IPS-15b (cell line): ENCODE measurements around the gene CYB5R2.

Source experiments
- H3K27me3 ChIP-seq: one replicate; pipeline ENCODE4 v1.6.1; 2013; ENCODE audit warnings: low read length; ENCODE audit not compliant: control insufficient read depth, insufficient read depth
- H3K36me3 ChIP-seq: one replicate; pipeline ENCODE4 v1.6.1; 2013; ENCODE audit warnings: low read length; ENCODE audit not compliant: control insufficient read depth, insufficient read depth
- H3K4me1 ChIP-seq: one replicate; pipeline ENCODE4 v1.6.1; 2013; ENCODE audit warnings: mild to moderate bottlenecking, low read length; ENCODE audit not compliant: control insufficient read depth, insufficient read depth
- H3K4me3 ChIP-seq: one replicate; pipeline ENCODE4 v1.5.1; 2013; ENCODE audit warnings: low read depth, low read length
- H3K9ac ChIP-seq: one replicate; pipeline ENCODE4 v1.6.1; 2013; ENCODE audit warnings: low read depth, mild to moderate bottlenecking, low read length
- H3K9me3 ChIP-seq: one replicate; pipeline ENCODE4 v1.6.1; 2013; ENCODE audit warnings: mild to moderate bottlenecking, low read length; ENCODE audit not compliant: control insufficient read depth, insufficient read depth

The CYB5R2 gene

GRCh38 chr11:7686761-7687160 lies 13.5 kb upstream of the CYB5R2 start:
- Histone ChIP-seq H3K4me3 (no peak overlapping the region), H3K27me3 (peaks cover 2% of the 10 kb centered on the region), H3K36me3 (no peaks in the 10 kb centered on the region), H3K4me1 (no peaks in the 10 kb centered on the region), H3K9me3 (no peaks in the 10 kb centered on the region), H3K9ac (no peak overlapping the region)

GRCh38 chr11:7683571-7683970 lies 10.3 kb upstream of the CYB5R2 start:
- Histone ChIP-seq H3K27me3 (peaks cover 2% of the 10 kb centered on the region), H3K9me3 (no peaks in the 10 kb centered on the region), H3K9ac (no peak overlapping the region), H3K36me3 (no peaks in the 10 kb centered on the region), H3K4me3 (no peak overlapping the region), H3K4me1 (no peaks in the 10 kb centered on the region)

GRCh38 chr11:7677796-7678201 lies 4.5 kb upstream of the CYB5R2 start:
- peaks cover 4% of the 10 kb centered on the region for H3K27me3 ChIP-seq
- H3K4me1 ChIP-seq = no peaks in the 10 kb centered on the region
- no peak overlapping the region for H3K9ac ChIP-seq
- H3K9me3 ChIP-seq = no peaks in the 10 kb centered on the region
- H3K4me3 ChIP-seq = no peak overlapping the region
- H3K36me3 ChIP-seq = no peaks in the 10 kb centered on the region

- Histone ChIP-seq H3K9me3 (no peaks in the 10 kb centered on the region), H3K4me1 (no peaks in the 10 kb centered on the region), H3K9ac (no peak overlapping the region), H3K4me3 (no peak overlapping the region), H3K36me3 (no peaks in the 10 kb centered on the region), H3K27me3 (peaks cover 4% of the 10 kb centered on the region)
Measured at GRCh38 chr11:7677071-7677470, 3.8 kb upstream of the CYB5R2 start.

- Histone ChIP-seq H3K36me3 (peaks cover 2% of the 10 kb centered on the region), H3K4me1 (no peaks in the 10 kb centered on the region), H3K4me3 (no peak overlapping the region), H3K9me3 (no peaks in the 10 kb centered on the region), H3K9ac (no peak overlapping the region), H3K27me3 (peaks cover 4% of the 10 kb centered on the region)
Measured at GRCh38 chr11:7675631-7676030, 2.3 kb upstream of the CYB5R2 start.

- Histone ChIP-seq H3K9me3 (no peaks in the 10 kb centered on the region), H3K36me3 (peaks cover 2% of the 10 kb centered on the region), H3K4me3 (peak overlapping the region; percentile 76), H3K27me3 (peaks cover 4% of the 10 kb centered on the region), H3K4me1 (no peaks in the 10 kb centered on the region), H3K9ac (peak overlapping the region; percentile 82)
Measured at GRCh38 chr11:7673724-7674434, 579 bp upstream of the CYB5R2 start.

GRCh38 chr11:7672276-7672959 lies 882 bp downstream of the CYB5R2 start:
- Histone ChIP-seq H3K27me3 (peaks cover 4% of the 10 kb centered on the region), H3K36me3 (peaks cover 12% of the 10 kb centered on the region)

GRCh38 chr11:7671347-7672215 lies 1.7 kb downstream of the CYB5R2 start:
- Histone ChIP-seq H3K36me3 (peaks cover 13% of the 10 kb centered on the region), H3K27me3 (peaks cover 4% of the 10 kb centered on the region), H3K4me3 (no peak overlapping the region), H3K9me3 (no peaks in the 10 kb centered on the region), H3K9ac (no peak overlapping the region), H3K4me1 (no peaks in the 10 kb centered on the region)

More at GRCh38 chr11:7672276-7672959, 882 bp downstream of the CYB5R2 start:
- no peaks in the 10 kb centered on the region for H3K9me3 ChIP-seq
- H3K4me3 ChIP-seq = peak overlapping the region; percentile 74
- H3K4me1 ChIP-seq = no peaks in the 10 kb centered on the region
- no peak overlapping the region for H3K9ac ChIP-seq

GRCh38 chr11:7670641-7671040 lies 2.7 kb downstream of the CYB5R2 start:
- Histone ChIP-seq H3K9ac (no peak overlapping the region), H3K36me3 (peaks cover 20% of the 10 kb centered on the region)

GRCh38 chr11:7668911-7669310 lies 4.4 kb downstream of the CYB5R2 start:
- no peaks in the 10 kb centered on the region for H3K4me1 ChIP-seq
- H3K9ac ChIP-seq = no peak overlapping the region
- peaks cover 6% of the 10 kb centered on the region for H3K9me3 ChIP-seq
- H3K4me3 ChIP-seq = no peak overlapping the region
- H3K27me3 ChIP-seq = no peaks in the 10 kb centered on the region
- H3K36me3 ChIP-seq = peaks cover 35% of the 10 kb centered on the region

More at GRCh38 chr11:7670641-7671040, 2.7 kb downstream of the CYB5R2 start:
- peaks cover 4% of the 10 kb centered on the region for H3K27me3 ChIP-seq
- H3K4me3 ChIP-seq = no peak overlapping the region
- no peaks in the 10 kb centered on the region for H3K9me3 ChIP-seq
- no peaks in the 10 kb centered on the region for H3K4me1 ChIP-seq

GRCh38 chr11:7668464-7668863 lies 4.8 kb downstream of the CYB5R2 start:
- Histone ChIP-seq H3K9ac (no peak overlapping the region), H3K9me3 (peaks cover 6% of the 10 kb centered on the region), H3K4me1 (no peaks in the 10 kb centered on the region), H3K4me3 (no peak overlapping the region), H3K27me3 (no peaks in the 10 kb centered on the region), H3K36me3 (peaks cover 36% of the 10 kb centered on the region)
